Neuronal stem cell (in vitro differentiated cells): Measurements from ENCODE around the gene PIEZO2.

Experiments
- DNase-seq: peaks from one replicate; pipeline ENCODE4 v3.0.0-alpha.2; 2013; ENCODE audit warnings: low spot score
- H2AFZ ChIP-seq: one replicate; pipeline ENCODE4 v1.6.1; 2013; ENCODE audit warnings: mild to moderate bottlenecking, low read length, inconsistent platforms
- H2AK5ac ChIP-seq: 2 replicates; pipeline ENCODE4 v1.6.1; 2013; ENCODE audit warnings: low read depth, mild to moderate bottlenecking, inconsistent platforms, low read length, moderate library complexity, mixed read lengths
- H2BK120ac ChIP-seq: 2 replicates; pipeline ENCODE4 v1.6.1; 2013; ENCODE audit warnings: low read depth, mild to moderate bottlenecking, inconsistent platforms, low read length, moderate library complexity, mixed read lengths
- H2BK12ac ChIP-seq: one replicate; pipeline ENCODE4 v1.6.1; 2013; ENCODE audit warnings: low read length, inconsistent platforms
- H2BK15ac ChIP-seq: 2 replicates; pipeline ENCODE4 v1.6.1; 2013; ENCODE audit warnings: mild to moderate bottlenecking, low read length, inconsistent platforms, mixed read lengths
- H2BK5ac ChIP-seq: one replicate; pipeline ENCODE4 v1.6.1; 2013; ENCODE audit warnings: inconsistent platforms, mild to moderate bottlenecking, low read length, moderate library complexity
- H3K14ac ChIP-seq: one replicate; pipeline ENCODE4 v1.6.1; 2013; ENCODE audit warnings: low read length, inconsistent platforms
- H3K18ac ChIP-seq: 2 replicates; pipeline ENCODE4 v1.6.1; 2013; ENCODE audit warnings: low read length, inconsistent platforms
- H3K23ac ChIP-seq: 2 replicates; pipeline ENCODE4 v1.6.1; 2013; ENCODE audit warnings: low read depth, mild to moderate bottlenecking, mixed read lengths, low read length, inconsistent platforms; ENCODE audit not compliant: poor library complexity
- H3K27ac ChIP-seq: replicated peaks from 3 replicates; pipeline ENCODE4 v1.5.1; 2013; ENCODE audit warnings: low read length, inconsistent platforms
- H3K27me3 ChIP-seq, 3 experiments: 2 replicates each; pipeline ENCODE4 v1.6.1; 2013; ENCODE audit warnings: low read length in 3 of 3, mild to moderate bottlenecking in 2 of 3, inconsistent platforms in 1 of 3, low read depth in 1 of 3, mixed read lengths in 1 of 3, moderate library complexity in 1 of 3; ENCODE audit not compliant: control insufficient read depth in 3 of 3, insufficient read depth in 3 of 3
- H3K36me3 ChIP-seq, 2 donors: replicated peaks in 1 of 2; 2 replicates each; pipeline ENCODE4 v1.6.1; 2013; ENCODE audit warnings: low read length in 2 of 2; ENCODE audit not compliant: control insufficient read depth in 2 of 2, insufficient read depth in 2 of 2
- H3K4ac ChIP-seq: 2 replicates; pipeline ENCODE4 v1.6.1; 2013; ENCODE audit warnings: inconsistent platforms, mild to moderate bottlenecking, low read length, moderate library complexity
- H3K4me1 ChIP-seq, 2 donors: 1 replicate in 1 of 2; 2 replicates in 1 of 2; pipeline ENCODE4 v1.6.1; 2013; ENCODE audit warnings: low read length in 2 of 2, low read depth in 1 of 2; ENCODE audit not compliant: control insufficient read depth in 2 of 2, insufficient read depth in 1 of 2
- H3K4me2 ChIP-seq: one replicate; pipeline ENCODE4 v1.6.1; 2013; ENCODE audit warnings: mild to moderate bottlenecking, low read length, inconsistent platforms; ENCODE audit not compliant: insufficient read depth, poor library complexity, severe bottlenecking
- H3K4me3 ChIP-seq, 2 donors: 2 replicates each; pipeline ENCODE4 v1.5.1; 2013; ENCODE audit warnings: low read length in 2 of 2, mild to moderate bottlenecking in 2 of 2, inconsistent platforms in 1 of 2, moderate library complexity in 1 of 2
- H3K79me1 ChIP-seq: one replicate; pipeline ENCODE4 v1.6.1; 2013; ENCODE audit warnings: low read depth, mild to moderate bottlenecking, inconsistent platforms, low read length, moderate library complexity
- H3K9ac ChIP-seq: one replicate; pipeline ENCODE4 v1.6.1; 2013; ENCODE audit warnings: mild to moderate bottlenecking, low read depth, low read length, inconsistent platforms; ENCODE audit not compliant: poor library complexity
- H3K9me3 ChIP-seq, 2 donors: replicated peaks in 1 of 2; 2 replicates each; pipeline versions ENCODE3 to v1.6.1; 2013; ENCODE audit warnings: low read length in 2 of 2, mild to moderate bottlenecking in 2 of 2, inconsistent platforms in 1 of 2, low read depth in 1 of 2, mixed read lengths in 1 of 2, moderate library complexity in 1 of 2; ENCODE audit not compliant: control insufficient read depth in 2 of 2, insufficient read depth in 1 of 2
- H4K8ac ChIP-seq: one replicate; pipeline ENCODE4 v1.6.1; 2013; ENCODE audit warnings: low read depth, mild to moderate bottlenecking, inconsistent platforms, low read length, moderate library complexity
- H4K91ac ChIP-seq: one replicate; pipeline ENCODE4 v1.6.1; 2013; ENCODE audit warnings: low read length, low read depth, mild to moderate bottlenecking, inconsistent platforms; ENCODE audit not compliant: poor library complexity
- WGBS, 2 donors: extraction: QIAGEN DNeasy Blood & Tissue Kit; methylation state at CpG; one replicate each; pipeline ENCODE4 v1.1.7; 2013; ENCODE audit warnings: missing lambda C conversion rate in 2 of 2, mixed read lengths in 1 of 2; ENCODE audit not compliant: insufficient read length in 2 of 2, insufficient replicate concordance in 1 of 2; ENCODE audit errors: extremely low coverage in 2 of 2; 5-methylcytosine and 5-hydroxymethylcytosine counted together

Gene PIEZO2

DNA sequence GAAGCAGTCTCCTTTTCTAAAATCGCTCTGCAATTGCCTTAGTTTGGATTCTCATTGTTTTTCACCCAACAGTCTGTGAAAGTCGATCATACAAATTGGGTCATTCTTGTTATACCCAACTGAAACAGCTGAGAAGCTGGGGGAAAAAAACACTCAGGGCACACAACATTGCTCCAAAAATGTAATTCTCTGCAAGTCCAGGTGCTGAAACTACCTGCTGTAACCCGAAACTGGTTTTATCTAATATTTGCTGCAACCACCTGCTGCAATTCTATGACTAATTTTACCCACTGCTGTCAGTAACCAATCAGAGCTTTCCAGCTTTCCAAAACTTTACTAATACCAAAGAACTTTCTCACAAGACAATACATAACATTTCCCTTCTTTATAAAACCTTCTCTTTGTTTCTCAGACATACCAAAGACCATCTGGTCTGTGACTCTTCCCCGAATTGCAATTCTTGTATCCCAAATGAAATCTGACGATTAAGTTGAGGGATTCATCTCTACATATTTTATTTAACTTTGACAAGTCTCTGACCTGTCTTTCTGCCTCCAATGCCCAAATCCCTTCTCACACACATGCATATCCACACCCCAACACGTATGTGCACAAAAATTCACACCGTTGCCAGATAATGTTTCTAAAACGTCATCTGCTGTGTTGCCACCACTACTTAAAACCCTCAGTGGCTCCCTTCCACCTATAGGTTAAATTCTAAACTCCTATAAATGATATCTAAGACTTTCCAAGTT is 198.3 kb downstream of the PIEZO2 start:
- Histone ChIP-seq H2AFZ (no peak overlapping the region), H3K4me1 (no peaks in the 10 kb centered on the region), H3K27ac (no peak overlapping the region), H2BK120ac (no peak overlapping the region), H3K18ac (no peak overlapping the region), H3K4me2 (no peak overlapping the region), H3K9ac (no peak overlapping the region), H3K23ac (no peak overlapping the region), H4K91ac (no peak overlapping the region), H3K4me3 (no peak overlapping the region), H3K9me3 (peaks cover 5% of the 10 kb centered on the region in 2 donors), H3K27me3 (no peaks in the 10 kb centered on the region), H2BK5ac (no peak overlapping the region), H2AK5ac (no peak overlapping the region), H2BK15ac (no peak overlapping the region), H3K79me1 (no peaks in the 10 kb centered on the region), H2BK12ac (no peak overlapping the region), H3K36me3 (no peaks in the 10 kb centered on the region), H3K4ac (no peak overlapping the region), H3K14ac (no peak overlapping the region), H4K8ac (no peak overlapping the region)
- DNase-seq = no peak
- WGBS, 2 donors = no CpG with 5 or more reads among the region's 8 CpGs

DNA sequence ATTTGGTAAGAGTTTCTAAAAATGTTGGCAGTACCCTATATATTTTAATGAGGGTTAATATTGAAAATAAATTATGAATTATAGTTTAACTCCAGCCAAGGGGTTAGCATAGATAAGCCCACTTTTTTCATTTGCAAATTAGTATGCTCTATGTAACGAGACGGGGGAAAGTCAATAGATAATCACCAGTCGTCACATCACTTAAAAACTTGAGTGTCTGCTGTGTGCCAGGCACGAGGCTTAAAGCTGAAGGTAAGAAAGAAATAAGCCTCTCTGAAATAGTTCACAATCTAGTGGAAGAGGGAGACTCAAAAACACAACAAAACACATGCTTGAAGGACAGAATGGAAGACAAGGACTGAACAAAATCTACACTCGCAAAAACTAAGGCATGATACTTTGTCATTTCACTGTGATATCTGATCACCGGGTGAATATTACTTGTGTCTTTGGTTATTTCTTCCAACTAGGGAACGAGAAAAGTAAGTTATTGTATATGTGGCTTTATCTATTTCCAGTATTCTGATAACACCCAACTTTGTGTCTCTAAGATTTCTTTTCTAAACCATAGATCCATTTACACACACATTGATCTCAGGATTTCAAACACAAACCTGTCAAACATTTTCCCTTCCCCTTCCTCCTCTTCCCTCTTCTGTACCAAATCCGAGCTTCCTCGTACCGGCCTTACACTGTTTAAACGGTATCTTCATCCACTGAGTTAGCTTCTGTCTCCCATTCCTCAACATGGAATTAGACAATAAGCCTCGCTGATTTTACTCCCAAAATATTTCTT is 199.1 kb downstream of the PIEZO2 start:
- H2BK12ac ChIP-seq = no peak overlapping the region
- H3K27ac ChIP-seq = no peak overlapping the region
- no peaks in the 10 kb centered on the region for H3K36me3 ChIP-seq
- no peak for DNase-seq
- H2BK5ac ChIP-seq = no peak overlapping the region
- no peak overlapping the region for H3K18ac ChIP-seq
- no peak overlapping the region for H2AK5ac ChIP-seq
- H3K4me1 ChIP-seq = no peaks in the 10 kb centered on the region
- no peak overlapping the region for H4K91ac ChIP-seq
- H3K4me2 ChIP-seq = no peak overlapping the region
- H3K23ac ChIP-seq = no peak overlapping the region
- no peak overlapping the region for H3K4ac ChIP-seq
- H3K79me1 ChIP-seq = no peaks in the 10 kb centered on the region
- no peak overlapping the region for H3K4me3 ChIP-seq
- H2BK120ac ChIP-seq = no peak overlapping the region
- H3K27me3 ChIP-seq = no peaks in the 10 kb centered on the region
- peaks cover 5 to 8% of the 10 kb centered on the region in 2 donors for H3K9me3 ChIP-seq
- no CpG with 5 or more reads among the region's 12 CpGs for WGBS, 2 donors
- H2AFZ ChIP-seq = no peak overlapping the region
- H3K9ac ChIP-seq = no peak overlapping the region
- no peak overlapping the region for H3K14ac ChIP-seq
- H2BK15ac ChIP-seq = no peak overlapping the region
- no peak overlapping the region for H4K8ac ChIP-seq

DNA sequence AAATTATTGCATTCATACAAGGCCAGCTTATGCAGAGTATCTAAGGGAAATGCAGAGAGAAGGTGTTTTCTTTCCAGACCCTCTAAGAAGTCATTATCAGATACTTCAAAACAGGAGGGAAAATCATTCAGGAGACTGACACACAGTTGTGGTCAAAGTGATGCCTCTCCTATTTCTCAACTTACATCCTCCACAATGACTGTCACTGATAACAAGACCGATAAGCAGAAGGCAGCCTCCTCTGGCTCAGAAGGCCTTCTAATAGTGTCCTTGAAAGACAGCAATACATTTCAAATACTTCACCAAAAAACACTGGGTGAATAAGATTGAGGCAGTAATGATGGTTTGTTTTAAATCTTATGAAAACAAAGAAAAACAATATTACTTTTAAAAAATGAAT is 199.7 kb downstream of the PIEZO2 start:
- Histone ChIP-seq H3K4me3 (no peak overlapping the region), H4K91ac (no peak overlapping the region), H2BK12ac (no peak overlapping the region), H2AFZ (no peak overlapping the region), H3K36me3 (no peaks in the 10 kb centered on the region), H2BK5ac (no peak overlapping the region), H2AK5ac (no peak overlapping the region), H3K27ac (no peak overlapping the region), H3K4me1 (no peaks in the 10 kb centered on the region), H3K14ac (no peak overlapping the region), H4K8ac (no peak overlapping the region), H3K23ac (no peak overlapping the region), H2BK120ac (no peak overlapping the region), H3K9ac (no peak overlapping the region), H3K9me3 (peaks cover 8 to 10% of the 10 kb centered on the region in 2 donors), H3K79me1 (no peaks in the 10 kb centered on the region), H3K4me2 (no peak overlapping the region), H3K4ac (no peak overlapping the region), H3K18ac (no peak overlapping the region), H3K27me3 (no peaks in the 10 kb centered on the region), H2BK15ac (no peak overlapping the region)
- WGBS, 2 donors = no CpG with 5 or more reads among the region's 1 CpG
- no peak for DNase-seq

DNA sequence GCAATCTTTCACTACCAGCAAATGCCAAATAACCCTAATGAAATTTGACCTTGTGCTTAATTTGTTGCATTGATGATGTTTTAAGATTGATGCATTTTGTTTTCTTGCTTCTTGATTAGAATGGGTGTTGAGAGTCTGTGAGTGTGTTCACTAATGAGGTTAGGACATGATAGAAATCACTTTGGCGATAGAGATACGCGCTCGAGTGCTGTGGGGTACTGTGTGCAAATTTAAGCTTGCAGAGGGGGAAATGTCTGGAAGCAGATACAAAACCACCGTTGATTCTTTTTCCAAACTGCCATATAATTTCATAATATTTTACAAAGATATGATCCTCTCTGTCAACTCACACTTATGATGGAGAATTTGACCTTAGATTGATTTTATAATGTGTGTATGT is 200.9 kb downstream of the PIEZO2 start:
- Histone ChIP-seq H2AFZ (no peak overlapping the region), H3K4me3 (no peak overlapping the region)

More for the DNA sequence above, 200.9 kb downstream of the PIEZO2 start:
- H4K8ac ChIP-seq = no peak overlapping the region
- no peak overlapping the region for H4K91ac ChIP-seq
- H3K14ac ChIP-seq = no peak overlapping the region
- no peak overlapping the region for H3K18ac ChIP-seq
- H2BK15ac ChIP-seq = no peak overlapping the region
- peaks cover 6 to 10% of the 10 kb centered on the region in 2 donors for H3K9me3 ChIP-seq
- H3K4me1 ChIP-seq = no peaks in the 10 kb centered on the region
- no peak overlapping the region for H3K27ac ChIP-seq
- H2BK120ac ChIP-seq = no peak overlapping the region
- DNase-seq = no peak
- H3K27me3 ChIP-seq = no peaks in the 10 kb centered on the region
- H3K4me2 ChIP-seq = no peak overlapping the region
- H2AK5ac ChIP-seq = no peak overlapping the region
- no peak overlapping the region for H3K9ac ChIP-seq
- H2BK5ac ChIP-seq = no peak overlapping the region
- H3K4ac ChIP-seq = no peak overlapping the region
- H3K23ac ChIP-seq = no peak overlapping the region
- no peaks in the 10 kb centered on the region for H3K79me1 ChIP-seq
- H3K36me3 ChIP-seq = no peaks in the 10 kb centered on the region
- WGBS, 2 donors = no CpG with 5 or more reads among the region's 5 CpGs
- no peak overlapping the region for H2BK12ac ChIP-seq
